RWPE2 (cell line): Measurements from ENCODE around the gene ST3GAL5.
"Not testable (repeated sequence)": the region's sequence is repeated elsewhere in the genome, so short reads cannot be mapped to it uniquely, and the experiment has no call there.

ENCODE experiments used
- ATAC-seq: fragments of 200-7000 bp; cut with Tn5 transposase; 3 replicates; pipeline ENCODE4 v1.9.1; 2021; ENCODE audit warnings: low read depth
- DNase-seq: peaks from one replicate; pipeline ENCODE4 v3.0.0-alpha.2; 2020; ENCODE audit warnings: low spot score
- H3K27ac ChIP-seq: fragments of 450-650 bp; 2 replicates; pipeline ENCODE4 v1.5.1; 2017; ENCODE audit warnings: mild to moderate bottlenecking; ENCODE audit not compliant: poor library complexity, severe bottlenecking
- H3K27me3 ChIP-seq: fragments of 250-450 bp; sonication (Bioruptor Pico); 2 replicates; pipeline ENCODE4 v1.5.1; 2021; ENCODE audit warnings: mild to moderate bottlenecking, moderate library complexity; ENCODE audit not compliant: insufficient read depth, poor library complexity, severe bottlenecking
- H3K36me3 ChIP-seq: fragments of 250-450 bp; sonication (Bioruptor Pico); 2 replicates; pipeline ENCODE4 v1.5.1; 2020; ENCODE audit warnings: low read depth, mild to moderate bottlenecking, moderate library complexity
- H3K4me1 ChIP-seq: fragments of 250-450 bp; sonication (Bioruptor Pico); 2 replicates; pipeline ENCODE4 v1.5.1; 2021; ENCODE audit warnings: mild to moderate bottlenecking, moderate library complexity; ENCODE audit not compliant: insufficient read depth, poor library complexity, severe bottlenecking
- H3K4me3 ChIP-seq: fragments of 250-450 bp; sonication (Bioruptor Pico); 2 replicates; pipeline ENCODE4 v1.5.1; 2021; ENCODE audit warnings: mild to moderate bottlenecking, moderate library complexity; ENCODE audit not compliant: severe bottlenecking
- H3K9me3 ChIP-seq: fragments of 250-450 bp; sonication (Bioruptor Pico); 2 replicates; pipeline ENCODE4 v1.5.1; 2021; ENCODE audit warnings: mild to moderate bottlenecking, moderate library complexity; ENCODE audit not compliant: severe bottlenecking
- TF ChIP-seq, protein P1 (sequence below): fragments of 450-650 bp; IDR thresholded peaks from one replicate; pipeline ENCODE4 v1.5.1; 2017; ENCODE audit warnings: mild to moderate bottlenecking, moderate library complexity; ENCODE audit not compliant: poor library complexity, severe bottlenecking

The ST3GAL5 gene

DNA sequence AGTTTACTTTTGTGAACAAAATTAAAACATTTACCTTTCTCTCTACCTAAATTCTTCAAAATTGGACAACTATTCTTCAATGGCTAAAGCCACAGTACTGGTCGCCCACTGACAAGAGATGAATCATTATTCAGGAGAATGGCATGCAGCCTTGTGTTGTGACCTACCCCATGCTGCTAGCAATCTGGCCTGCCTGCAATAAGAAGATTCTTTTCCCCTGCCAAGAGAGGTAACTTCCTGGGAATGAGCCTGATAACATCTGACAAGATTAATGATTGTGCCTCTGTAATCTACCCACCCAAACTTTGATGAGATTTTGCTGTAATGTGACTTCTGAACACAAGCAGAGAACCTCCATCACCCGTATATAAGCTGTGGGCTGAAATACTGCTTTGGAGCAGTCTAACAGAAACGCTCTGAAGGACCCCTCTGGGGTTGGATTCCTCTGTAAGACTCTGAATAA is 47.0 kb upstream of the ST3GAL5 start:
- no peaks in the 10 kb centered on the region for H3K9me3 ChIP-seq
- H3K27me3 ChIP-seq, result no peaks in the 10 kb centered on the region
- H3K36me3 ChIP-seq, result no peaks in the 10 kb centered on the region
- no peak overlapping the region for H3K4me3 ChIP-seq
- peaks cover 26% of the 10 kb centered on the region for H3K4me1 ChIP-seq
- TF ChIP-seq, protein P1, sequence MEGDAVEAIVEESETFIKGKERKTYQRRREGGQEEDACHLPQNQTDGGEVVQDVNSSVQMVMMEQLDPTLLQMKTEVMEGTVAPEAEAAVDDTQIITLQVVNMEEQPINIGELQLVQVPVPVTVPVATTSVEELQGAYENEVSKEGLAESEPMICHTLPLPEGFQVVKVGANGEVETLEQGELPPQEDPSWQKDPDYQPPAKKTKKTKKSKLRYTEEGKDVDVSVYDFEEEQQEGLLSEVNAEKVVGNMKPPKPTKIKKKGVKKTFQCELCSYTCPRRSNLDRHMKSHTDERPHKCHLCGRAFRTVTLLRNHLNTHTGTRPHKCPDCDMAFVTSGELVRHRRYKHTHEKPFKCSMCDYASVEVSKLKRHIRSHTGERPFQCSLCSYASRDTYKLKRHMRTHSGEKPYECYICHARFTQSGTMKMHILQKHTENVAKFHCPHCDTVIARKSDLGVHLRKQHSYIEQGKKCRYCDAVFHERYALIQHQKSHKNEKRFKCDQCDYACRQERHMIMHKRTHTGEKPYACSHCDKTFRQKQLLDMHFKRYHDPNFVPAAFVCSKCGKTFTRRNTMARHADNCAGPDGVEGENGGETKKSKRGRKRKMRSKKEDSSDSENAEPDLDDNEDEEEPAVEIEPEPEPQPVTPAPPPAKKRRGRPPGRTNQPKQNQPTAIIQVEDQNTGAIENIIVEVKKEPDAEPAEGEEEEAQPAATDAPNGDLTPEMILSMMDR, result no peak
- ATAC-seq (peak; percentile 95), DNase-seq (no peak)
- peak overlapping the region; percentile 55 for H3K27ac ChIP-seq

DNA sequence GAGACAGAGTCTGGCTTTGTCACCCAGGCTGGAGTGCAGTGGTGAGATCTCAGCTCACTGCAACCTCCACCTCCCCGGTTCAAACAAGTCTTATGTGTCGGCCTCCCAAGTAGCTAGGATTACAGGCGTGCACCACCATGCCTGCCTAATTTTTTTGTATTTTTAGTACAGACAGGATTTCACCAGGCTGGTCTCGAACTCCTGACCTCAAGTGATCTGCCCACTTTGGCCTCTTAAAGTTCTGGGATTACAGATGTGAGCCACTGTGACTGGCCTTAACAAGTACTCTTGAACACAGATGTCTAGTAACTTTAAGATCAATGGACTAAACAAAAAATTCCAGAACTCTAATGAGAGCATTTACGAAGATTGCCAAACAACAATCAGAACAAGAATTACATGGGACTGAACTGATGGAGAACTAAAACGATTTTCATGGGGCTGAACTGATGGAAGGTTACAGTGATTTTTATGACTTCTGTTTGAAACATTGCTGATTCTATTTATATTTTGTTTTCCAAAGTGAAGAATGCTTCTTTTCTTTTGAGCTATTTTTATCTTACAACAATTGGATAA is 46.5 kb upstream of the ST3GAL5 start:
- H3K27ac ChIP-seq, result peak overlapping the region; percentile 55
- no peak for ATAC-seq
- no peak for DNase-seq
- TF ChIP-seq, protein P1, result no peak
- H3K4me1 ChIP-seq, result peaks cover 26% of the 10 kb centered on the region
- no peaks in the 10 kb centered on the region for H3K27me3 ChIP-seq
- H3K9me3 ChIP-seq, result no peaks in the 10 kb centered on the region
- no peaks in the 10 kb centered on the region for H3K36me3 ChIP-seq
- H3K4me3 ChIP-seq, result no peak overlapping the region

DNA sequence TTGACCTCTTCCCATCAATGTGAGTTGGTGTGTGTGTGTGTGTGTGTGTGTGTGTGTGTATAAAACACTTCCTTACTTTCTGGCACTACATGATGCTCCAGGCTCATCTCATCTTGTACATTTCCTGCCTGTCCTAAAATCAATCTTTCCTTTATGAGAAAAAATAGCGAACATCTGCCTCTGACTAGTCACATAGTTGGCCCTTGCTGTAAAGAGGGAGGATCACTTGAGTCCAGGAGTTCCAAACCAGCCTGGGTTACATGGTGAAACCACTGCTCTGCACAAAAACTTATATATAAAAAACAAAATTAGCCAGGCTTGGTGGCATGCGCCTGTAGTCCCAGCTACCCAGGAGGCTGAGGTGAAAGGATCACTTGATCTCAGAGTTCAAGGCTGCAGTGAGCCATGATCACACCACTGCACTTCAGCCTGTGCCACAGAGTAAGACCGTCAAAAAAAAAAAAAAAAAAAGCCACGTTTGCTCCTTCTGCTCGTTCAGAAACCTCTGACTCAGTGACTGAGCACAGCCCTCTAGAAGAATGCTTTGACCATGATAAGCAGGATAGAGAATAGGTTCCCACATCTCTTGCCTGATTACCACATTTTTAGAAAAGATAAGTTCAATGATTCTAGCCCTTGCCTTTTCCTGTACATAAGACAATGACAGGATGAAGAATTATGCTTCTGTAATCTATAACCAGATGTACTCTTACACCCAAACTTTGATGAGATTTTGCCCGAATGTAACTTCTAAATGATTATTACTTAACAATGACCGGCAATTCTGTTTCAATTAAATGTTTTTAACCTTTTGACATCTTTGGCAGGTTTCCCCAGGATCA is 45.2 kb upstream of the ST3GAL5 start:
- no peaks in the 10 kb centered on the region for H3K27me3 ChIP-seq
- DNase-seq (no peak), ATAC-seq (peak; percentile 69)
- no peaks in the 10 kb centered on the region for H3K36me3 ChIP-seq
- H3K4me3 ChIP-seq, result no peak overlapping the region
- H3K4me1 ChIP-seq, result peaks cover 26% of the 10 kb centered on the region
- peak overlapping the region; percentile 55 for H3K27ac ChIP-seq
- H3K9me3 ChIP-seq, result no peaks in the 10 kb centered on the region
- TF ChIP-seq, protein P1, result no peak

DNA sequence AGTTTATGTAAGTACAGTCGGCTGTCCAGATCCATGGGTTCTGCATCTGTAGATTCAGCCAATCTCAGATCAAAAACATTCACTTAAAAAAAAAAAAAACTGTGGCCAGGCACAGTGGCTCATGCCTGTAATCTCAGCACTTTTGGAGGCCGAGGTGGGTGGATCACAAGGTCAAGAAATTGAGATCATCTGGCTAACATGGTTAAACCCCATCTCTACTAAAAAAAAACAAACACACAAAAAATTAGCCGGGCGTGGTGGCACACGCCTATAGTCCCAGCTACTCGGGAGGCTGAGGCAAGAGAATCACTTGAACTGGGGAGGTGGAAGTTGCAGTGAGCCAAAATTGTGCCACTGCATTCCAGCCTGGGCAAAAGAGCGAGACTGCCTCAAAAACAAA is 42.4 kb upstream of the ST3GAL5 start:
- peaks cover 31% of the 10 kb centered on the region for H3K4me1 ChIP-seq
- not testable (repeated sequence) for ATAC-seq, DNase-seq, H3K4me3 ChIP-seq, H3K36me3 ChIP-seq, H3K27me3 ChIP-seq, H3K9me3 ChIP-seq
- peak overlapping the region; percentile 5 for H3K27ac ChIP-seq

DNA sequence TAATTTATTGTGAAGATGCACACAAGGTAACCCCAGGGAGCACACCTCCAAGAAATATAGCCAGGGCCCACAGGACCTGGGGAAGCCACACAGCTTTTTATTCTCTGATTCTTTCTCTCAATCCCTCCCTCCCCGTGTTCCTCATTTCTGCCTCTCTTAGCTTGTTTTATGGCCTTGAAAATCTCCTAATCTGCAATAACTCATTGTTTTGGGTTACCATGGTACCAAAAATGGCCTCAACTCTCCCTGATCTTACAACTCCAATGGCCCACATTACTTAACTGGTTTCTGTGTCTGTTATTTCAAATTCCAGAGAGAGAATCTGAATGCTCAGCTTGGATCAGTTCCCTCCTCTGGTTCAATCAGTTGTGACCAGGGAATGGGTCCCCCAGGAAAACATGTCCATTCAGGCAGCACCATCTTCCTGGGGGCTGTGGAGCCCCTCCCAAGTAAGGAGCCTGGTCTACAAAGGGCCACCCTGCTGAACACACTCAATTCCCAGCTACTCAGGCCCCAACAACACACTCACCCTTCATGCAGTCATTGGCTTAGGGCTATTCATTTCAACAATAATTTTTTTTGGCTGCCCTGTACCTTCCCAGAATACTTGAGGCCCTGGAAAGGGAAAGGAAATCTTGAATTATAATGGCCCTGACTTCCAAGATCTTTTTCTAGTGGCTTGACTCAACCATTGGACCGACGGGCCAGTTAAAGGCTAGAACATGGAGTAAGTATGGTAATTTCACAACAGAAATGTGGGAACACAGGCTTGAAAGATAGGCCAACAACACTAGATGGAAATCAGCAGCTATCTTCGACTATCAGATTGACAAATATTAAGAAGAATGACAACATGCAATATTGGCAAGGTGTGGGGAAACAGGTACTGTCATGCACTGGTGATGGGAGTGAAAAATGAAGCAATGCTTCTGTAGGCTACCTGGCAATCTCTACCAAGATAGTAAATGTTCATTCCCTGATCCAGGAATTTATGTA is 41.6 kb upstream of the ST3GAL5 start:
- TF ChIP-seq, protein P1, result no peak
- Histone ChIP-seq H3K27me3 (no peaks in the 10 kb centered on the region), H3K9me3 (no peaks in the 10 kb centered on the region), H3K36me3 (no peaks in the 10 kb centered on the region), H3K27ac (peak overlapping the region; percentile 5), H3K4me3 (no peak overlapping the region), H3K4me1 (peaks cover 24% of the 10 kb centered on the region)
- ATAC-seq, result no peak
- no peak for DNase-seq
